DOHH2 (cell line): Measurements from ENCODE around the gene LEKR1.

Source experiments
- EZH2phosphoT487 ChIP-seq: fragments of 200-600 bp; sonication (generic); IDR thresholded peaks from 2 replicates; pipeline ENCODE4 v1.6.1; 2017; ENCODE audit warnings: borderline replicate concordance, mild to moderate bottlenecking, antibody characterized with exemption, low read length, moderate library complexity, mixed read lengths
- TF ChIP-seq, protein P1 (sequence below): fragments of 200-600 bp; sonication (generic); IDR thresholded peaks from one replicate; pipeline ENCODE4 v1.5.1; 2014; ENCODE audit warnings: antibody characterized with exemption, mild to moderate bottlenecking, low read depth, low read length; ENCODE audit not compliant: poor library complexity, severe bottlenecking

DNA sequence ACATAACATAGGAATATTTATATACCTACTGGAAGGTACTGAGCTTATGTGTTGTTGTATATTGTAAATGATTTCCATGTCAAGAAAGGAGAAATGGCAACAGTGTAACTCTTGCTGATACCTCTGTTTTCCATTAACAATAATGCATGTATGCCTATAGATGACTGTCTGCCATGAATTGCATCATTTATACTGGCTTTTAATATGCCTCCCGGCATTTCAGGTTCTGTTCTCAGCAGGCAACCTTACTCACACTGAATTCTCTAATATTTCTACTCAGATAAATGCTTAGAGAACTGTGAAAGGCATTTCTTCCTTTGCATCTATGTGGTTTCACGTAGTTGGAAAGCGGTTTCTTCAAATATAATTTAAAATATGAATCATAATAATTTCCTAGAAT, 41.8 kb downstream of the LEKR1 start:
- TF ChIP-seq, protein P1, sequence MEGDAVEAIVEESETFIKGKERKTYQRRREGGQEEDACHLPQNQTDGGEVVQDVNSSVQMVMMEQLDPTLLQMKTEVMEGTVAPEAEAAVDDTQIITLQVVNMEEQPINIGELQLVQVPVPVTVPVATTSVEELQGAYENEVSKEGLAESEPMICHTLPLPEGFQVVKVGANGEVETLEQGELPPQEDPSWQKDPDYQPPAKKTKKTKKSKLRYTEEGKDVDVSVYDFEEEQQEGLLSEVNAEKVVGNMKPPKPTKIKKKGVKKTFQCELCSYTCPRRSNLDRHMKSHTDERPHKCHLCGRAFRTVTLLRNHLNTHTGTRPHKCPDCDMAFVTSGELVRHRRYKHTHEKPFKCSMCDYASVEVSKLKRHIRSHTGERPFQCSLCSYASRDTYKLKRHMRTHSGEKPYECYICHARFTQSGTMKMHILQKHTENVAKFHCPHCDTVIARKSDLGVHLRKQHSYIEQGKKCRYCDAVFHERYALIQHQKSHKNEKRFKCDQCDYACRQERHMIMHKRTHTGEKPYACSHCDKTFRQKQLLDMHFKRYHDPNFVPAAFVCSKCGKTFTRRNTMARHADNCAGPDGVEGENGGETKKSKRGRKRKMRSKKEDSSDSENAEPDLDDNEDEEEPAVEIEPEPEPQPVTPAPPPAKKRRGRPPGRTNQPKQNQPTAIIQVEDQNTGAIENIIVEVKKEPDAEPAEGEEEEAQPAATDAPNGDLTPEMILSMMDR, result no peak
- no peak for TF ChIP-seq EZH2phosphoT487
